ENCODE measurements around the gene FAM107B. TPM values are rescaled to one million over a fixed set of nuclear protein-coding genes. Genes with fewer than 3 reads are reported as not detected.

The FAM107B gene
- polyA plus RNA-seq, 6 donors from 2014 or later = 112 to 259 (median 159) TPM

- Mint-ChIP-seq H3K4me3 (peak overlapping the region in 1 of 8 donors; percentile 4), H3K9me3 (no peaks in the 10 kb centered on the region), H3K4me1 (peaks cover 33 to 57% (median 43%) of the 10 kb centered on the region in 3 donors), H3K27me3 (no peaks in the 10 kb centered on the region), H3K36me3 (no peaks in the 10 kb centered on the region), H3K27ac (peak overlapping the region in 4 of 6 donors; percentile 1 to 69 (median 36))
- ATAC-seq (ENCODE audit: low read depth in 2 of 2) = no peak
- no peak for DNase-seq
Measured at GRCh38 chr10:14612873-14613587, 161.7 kb downstream of the FAM107B start.

DNA sequence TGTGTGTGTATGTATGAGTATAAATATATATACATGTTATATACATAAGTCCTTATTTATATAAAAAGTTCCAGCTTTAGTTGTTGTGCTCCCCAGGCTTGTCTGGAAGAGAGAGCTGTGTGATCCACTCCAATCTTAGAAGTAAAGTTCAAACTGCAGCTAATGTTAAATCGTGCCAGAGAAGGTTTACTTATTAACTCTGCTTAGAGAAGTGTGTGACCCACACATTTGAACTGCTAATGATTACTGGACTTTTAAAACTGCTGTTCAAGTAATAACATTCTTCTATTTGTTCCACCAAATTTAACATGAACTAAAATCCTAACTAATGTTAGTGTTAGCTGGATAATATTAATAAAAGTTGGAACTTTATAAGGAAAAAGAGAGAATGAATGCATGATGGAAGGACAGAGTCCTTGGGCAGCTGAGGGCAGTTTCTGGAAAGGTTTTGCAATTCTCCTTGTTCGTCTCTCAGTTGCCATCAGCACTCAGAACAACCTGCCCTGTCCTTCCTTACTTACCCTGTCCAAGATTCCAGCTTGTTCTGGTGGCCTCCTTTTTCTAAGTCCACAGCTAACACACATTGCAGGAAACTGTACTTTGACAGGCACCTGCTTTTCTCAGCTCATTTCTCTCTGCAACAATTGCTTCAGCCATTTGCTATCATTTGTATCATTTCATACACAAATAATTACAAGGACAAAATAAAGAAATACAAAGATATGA is 162.6 kb downstream of the FAM107B start:
- DNase-seq (no peak), ATAC-seq (ENCODE audit: low read depth in 2 of 2) (no peak)
- H3K27me3 Mint-ChIP-seq = no peaks in the 10 kb centered on the region
- H3K36me3 Mint-ChIP-seq = no peaks in the 10 kb centered on the region
- H3K4me3 Mint-ChIP-seq = no peak overlapping the region
- H3K4me1 Mint-ChIP-seq = peaks cover 28 to 51% (median 39%) of the 10 kb centered on the region in 3 donors
- no peak overlapping the region for H3K27ac Mint-ChIP-seq
- H3K9me3 Mint-ChIP-seq = no peaks in the 10 kb centered on the region

DNA sequence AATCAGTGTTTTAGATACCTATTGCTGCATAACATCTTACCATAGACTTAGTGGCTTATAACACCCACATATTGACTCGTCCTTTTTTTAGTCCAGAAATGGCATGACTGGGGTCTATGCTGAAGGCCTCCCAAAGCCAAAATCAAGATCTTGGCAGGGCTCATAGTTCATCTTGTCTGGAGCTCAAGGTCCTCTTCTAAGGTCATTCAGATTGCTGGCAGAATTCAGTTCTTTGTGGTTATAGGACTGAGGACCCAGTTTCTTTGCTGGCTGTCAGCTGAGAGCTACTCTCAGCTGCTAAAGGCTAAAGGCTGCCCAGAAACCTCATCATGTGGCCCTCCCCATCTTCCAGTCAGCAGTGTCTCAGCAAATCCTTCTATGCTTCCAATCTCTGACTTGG is 165.5 kb downstream of the FAM107B start:
- H3K4me3 Mint-ChIP-seq = peak overlapping the region in 6 of 8 donors; percentile 15 to 79 (median 56)

GRCh38 chr10:14608381-14609001 is 166.2 kb downstream of the FAM107B start:
- Mint-ChIP-seq H3K27ac (peak overlapping the region; percentile 33 to 97 (median 96)), H3K4me1 (peaks cover 36 to 55% (median 50%) of the 10 kb centered on the region in 3 donors), H3K36me3 (peaks cover 0 to 8% of the 10 kb centered on the region in 2 donors), H3K4me3 (peak overlapping the region; percentile 50 to 90 (median 72)), H3K9me3 (no peaks in the 10 kb centered on the region), H3K27me3 (no peaks in the 10 kb centered on the region)
- DNase-seq (peak; percentile 84), ATAC-seq (ENCODE audit: low read depth in 2 of 2) (peak; percentile 73 to 79)

More for the DNA sequence above, 165.5 kb downstream of the FAM107B start:
- peak overlapping the region; percentile 18 to 97 (median 72) for H3K27ac Mint-ChIP-seq
- peaks cover 0 to 8% of the 10 kb centered on the region in 2 donors for H3K36me3 Mint-ChIP-seq
- no peak for ATAC-seq (ENCODE audit: low read depth in 2 of 2)
- DNase-seq = no peak
- no peaks in the 10 kb centered on the region for H3K27me3 Mint-ChIP-seq
- no peaks in the 10 kb centered on the region for H3K9me3 Mint-ChIP-seq
- H3K4me1 Mint-ChIP-seq = peaks cover 37 to 58% (median 52%) of the 10 kb centered on the region in 3 donors

DNA sequence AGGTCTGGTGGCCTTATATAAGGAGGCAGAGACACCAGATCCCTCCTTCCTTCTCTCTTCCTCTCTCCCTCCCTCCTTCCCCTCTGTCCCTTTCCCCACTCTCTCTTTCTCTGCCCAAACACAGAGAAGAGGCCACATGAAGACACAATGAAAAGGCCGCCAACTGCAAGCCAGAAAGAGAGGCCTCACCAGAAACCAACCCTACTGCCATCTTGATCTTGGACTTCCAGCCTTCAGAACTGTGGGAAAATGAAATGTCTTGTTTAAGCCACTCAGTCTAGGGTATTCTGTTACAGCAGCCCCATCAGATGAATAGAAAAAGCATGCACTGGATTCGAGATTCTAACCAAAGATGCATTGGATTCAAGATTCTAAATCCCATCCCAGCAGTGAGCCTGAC is 168.1 kb downstream of the FAM107B start:
- H3K36me3 Mint-ChIP-seq = peaks cover 0 to 11% of the 10 kb centered on the region in 2 donors
- DNase-seq = no peak
- no peak for ATAC-seq (ENCODE audit: low read depth in 2 of 2)
- H3K27me3 Mint-ChIP-seq = no peaks in the 10 kb centered on the region
- H3K9me3 Mint-ChIP-seq = no peaks in the 10 kb centered on the region
- H3K4me1 Mint-ChIP-seq = peaks cover 46 to 62% (median 60%) of the 10 kb centered on the region in 3 donors
- peak overlapping the region in 1 of 6 donors; percentile 54 for H3K27ac Mint-ChIP-seq
- peak overlapping the region in 2 of 8 donors; percentile 51 to 100 for H3K4me3 Mint-ChIP-seq

DNA sequence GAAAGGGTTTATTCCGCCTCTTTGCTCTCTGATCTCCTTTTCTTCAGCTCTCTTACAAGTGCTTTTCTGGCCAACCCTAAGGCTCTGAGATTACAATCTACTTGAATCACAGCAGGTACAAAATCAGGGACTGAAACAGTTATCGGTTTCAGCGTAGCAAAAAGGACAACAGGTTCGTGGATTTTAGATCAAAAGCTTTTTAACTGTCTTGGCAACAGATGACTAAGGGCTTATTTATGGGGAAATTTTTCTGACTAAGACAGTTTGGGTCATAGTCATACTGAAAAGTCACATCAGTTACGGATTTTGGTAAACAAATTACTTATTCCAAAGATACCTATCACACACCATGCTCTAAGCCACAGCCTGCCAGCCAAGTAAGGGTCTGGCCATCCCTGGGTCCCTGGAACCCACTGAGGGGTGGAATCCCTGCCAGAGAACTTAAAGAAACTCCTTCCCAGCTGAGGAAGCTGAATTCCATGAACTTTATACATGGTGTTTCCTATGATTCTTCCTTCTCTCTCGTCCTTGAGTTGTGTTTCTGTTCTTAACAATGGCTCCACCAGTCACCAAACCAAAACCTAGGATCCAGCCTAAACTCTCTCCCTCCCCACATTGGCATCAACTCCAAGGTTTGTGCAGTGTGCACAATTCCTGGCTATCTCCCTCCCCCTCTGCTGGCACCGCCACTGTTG is 169.3 kb downstream of the FAM107B start:
- H3K27ac Mint-ChIP-seq = peak overlapping the region; percentile 51 to 97 (median 88)
- no peak for DNase-seq
- no peak for ATAC-seq (ENCODE audit: low read depth in 2 of 2)
- H3K4me1 Mint-ChIP-seq = peaks cover 54 to 74% (median 69%) of the 10 kb centered on the region in 3 donors
- H3K9me3 Mint-ChIP-seq = no peaks in the 10 kb centered on the region
- H3K4me3 Mint-ChIP-seq = peak overlapping the region; percentile 89 to 100 (median 93)
- no peaks in the 10 kb centered on the region for H3K27me3 Mint-ChIP-seq
- H3K36me3 Mint-ChIP-seq = peaks cover 6 to 18% of the 10 kb centered on the region in 2 donors

GRCh38 chr10:14604181-14605142 is 170.2 kb downstream of the FAM107B start:
- peaks cover 6 to 27% of the 10 kb centered on the region in 2 donors for H3K36me3 Mint-ChIP-seq
- peak overlapping the region; percentile 8 to 99 (median 93) for H3K27ac Mint-ChIP-seq
- DNase-seq (peak; percentile 71), ATAC-seq (ENCODE audit: low read depth in 2 of 2) (peak; percentile 58 to 65)
- no peaks in the 10 kb centered on the region for H3K9me3 Mint-ChIP-seq
- peak overlapping the region; percentile 89 to 100 (median 93) for H3K4me3 Mint-ChIP-seq
- H3K27me3 Mint-ChIP-seq = no peaks in the 10 kb centered on the region
- H3K4me1 Mint-ChIP-seq = peaks cover 56 to 74% (median 74%) of the 10 kb centered on the region in 3 donors

DNA sequence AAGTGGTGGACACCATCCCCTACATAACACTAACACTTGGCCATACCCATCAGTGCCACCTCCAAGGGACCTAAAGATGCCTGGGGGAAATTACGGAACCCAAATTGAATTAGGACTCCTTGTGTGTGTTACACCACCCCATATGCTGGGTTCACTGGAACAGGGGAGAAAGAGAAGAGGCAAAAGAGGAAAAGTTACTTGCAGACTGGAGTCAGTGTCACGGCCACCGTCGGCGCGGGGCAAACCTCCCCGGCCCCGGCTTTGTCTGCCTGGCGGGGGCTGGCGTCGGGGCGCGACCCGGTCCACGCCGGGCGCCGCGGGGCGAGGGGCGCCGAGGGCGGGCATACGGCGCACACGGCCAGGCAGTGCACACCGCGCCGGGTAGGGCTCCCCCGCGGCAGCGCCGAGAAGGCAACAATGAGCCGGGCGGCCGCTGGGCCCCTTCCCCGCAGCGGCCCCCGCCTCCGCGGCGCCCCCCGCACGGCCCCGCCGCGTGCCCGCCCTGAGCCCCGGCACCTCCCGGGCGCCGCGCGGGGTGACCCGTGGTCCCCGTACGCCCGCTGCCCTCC is 171.1 kb downstream of the FAM107B start:
- Mint-ChIP-seq H3K9me3 (no peaks in the 10 kb centered on the region), H3K4me3 (peak overlapping the region; percentile 86 to 99 (median 96)), H3K36me3 (peaks cover 9 to 29% of the 10 kb centered on the region in 2 donors), H3K27me3 (no peaks in the 10 kb centered on the region), H3K27ac (peak overlapping the region; percentile 86 to 96 (median 94)), H3K4me1 (peaks cover 57 to 74% (median 74%) of the 10 kb centered on the region in 3 donors)
- ATAC-seq (ENCODE audit: low read depth in 2 of 2) (peak; percentile 22), DNase-seq (peak; percentile 29)

GRCh38 chr10:14602807-14603533 is 171.7 kb downstream of the FAM107B start:
- Mint-ChIP-seq H3K36me3 (peaks cover 15 to 35% of the 10 kb centered on the region in 2 donors), H3K27ac (peak overlapping the region; percentile 86 to 96 (median 94)), H3K9me3 (no peaks in the 10 kb centered on the region), H3K27me3 (no peaks in the 10 kb centered on the region), H3K4me3 (peak overlapping the region; percentile 86 to 99 (median 96)), H3K4me1 (peaks cover 59 to 74% (median 74%) of the 10 kb centered on the region in 3 donors)
- ATAC-seq (ENCODE audit: low read depth in 2 of 2) (no peak), DNase-seq (no peak)

DNA sequence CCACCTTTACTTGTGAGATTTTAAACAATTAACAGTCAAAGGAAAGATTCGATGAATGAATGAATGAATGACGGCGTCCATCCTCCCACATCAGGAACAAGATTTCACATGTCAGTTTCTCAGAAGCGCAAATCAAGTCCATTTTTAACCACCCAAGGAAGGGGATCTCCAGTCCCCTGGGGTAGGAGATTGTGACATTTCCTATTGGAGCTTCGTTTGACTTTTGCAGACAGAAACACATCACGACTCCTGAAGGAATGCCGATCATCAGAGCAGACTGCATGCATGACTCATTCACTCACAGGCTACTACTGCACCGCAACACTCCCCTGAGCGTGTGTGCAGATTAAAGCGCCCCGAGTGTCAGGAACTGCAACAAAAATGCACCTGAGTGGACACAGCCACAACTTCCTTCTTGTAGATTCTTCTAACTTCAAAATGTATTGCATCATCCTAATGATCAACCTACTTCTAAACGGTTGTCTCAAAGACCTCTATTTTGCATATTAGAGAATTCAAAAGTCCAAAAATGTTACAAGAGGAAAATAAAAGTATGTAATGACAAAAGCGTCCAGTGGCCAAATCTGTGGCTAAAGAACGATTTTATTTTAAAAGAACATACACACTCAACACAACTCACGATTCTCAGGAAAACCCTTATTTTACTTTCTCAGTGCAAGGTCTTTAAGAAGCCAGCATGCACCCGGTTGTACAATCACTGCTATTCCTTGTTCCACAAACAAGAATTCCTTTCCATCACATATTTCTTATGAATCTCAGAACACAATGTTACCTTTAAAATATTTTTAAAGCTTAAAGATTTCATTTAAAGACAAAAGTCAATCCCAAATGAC is 172.6 kb downstream of the FAM107B start:
- Mint-ChIP-seq H3K4me1 (peaks cover 64 to 78% (median 78%) of the 10 kb centered on the region in 3 donors), H3K4me3 (peak overlapping the region; percentile 86 to 99 (median 96)), H3K9me3 (no peaks in the 10 kb centered on the region), H3K27ac (peak overlapping the region; percentile 67 to 93 (median 85)), H3K27me3 (no peaks in the 10 kb centered on the region), H3K36me3 (peaks cover 19 to 36% of the 10 kb centered on the region in 2 donors)
- ATAC-seq (ENCODE audit: low read depth in 2 of 2) (peak; percentile 65 to 70), DNase-seq (peak; percentile 71)
